Duodenal mucosa (tissue), 2 donors: Measurements from ENCODE around the gene HIF1A.
A peak's percentile ranks its signal among the peaks of the same experiment; 100 is the strongest.

Experiments
- H3K27ac ChIP-seq: one replicate; pipeline ENCODE4 v1.7.0; 2013; ENCODE audit warnings: low read depth, low read length
- H3K27me3 ChIP-seq, 2 donors: one replicate each; pipeline ENCODE4 v1.7.0; 2013; ENCODE audit warnings: low read length in 2 of 2, control low read depth in 1 of 2; ENCODE audit not compliant: insufficient read depth in 2 of 2, control insufficient read depth in 1 of 2
- H3K36me3 ChIP-seq, 2 donors: one replicate each; pipeline ENCODE4 v1.7.0; 2013; ENCODE audit warnings: low read length in 2 of 2, control low read depth in 1 of 2; ENCODE audit not compliant: insufficient read depth in 2 of 2, control insufficient read depth in 1 of 2
- H3K4me1 ChIP-seq, 2 donors: one replicate each; pipeline ENCODE4 v1.7.0; 2013; ENCODE audit warnings: low read length in 2 of 2, control low read depth in 1 of 2; ENCODE audit not compliant: insufficient read depth in 2 of 2, control insufficient read depth in 1 of 2
- H3K4me3 ChIP-seq, 2 donors: one replicate each; pipeline ENCODE4 v1.7.0; 2013; ENCODE audit warnings: low read length in 2 of 2, low read depth in 1 of 2
- H3K9ac ChIP-seq, 2 donors: one replicate each; pipeline ENCODE4 v1.7.0; 2013; ENCODE audit warnings: low read length in 2 of 2, low read depth in 1 of 2
- H3K9me3 ChIP-seq, 2 donors: one replicate each; pipeline ENCODE4 v1.7.0; 2013; ENCODE audit warnings: low read length in 2 of 2, control low read depth in 1 of 2; ENCODE audit not compliant: control insufficient read depth in 1 of 2

The HIF1A gene

DNA sequence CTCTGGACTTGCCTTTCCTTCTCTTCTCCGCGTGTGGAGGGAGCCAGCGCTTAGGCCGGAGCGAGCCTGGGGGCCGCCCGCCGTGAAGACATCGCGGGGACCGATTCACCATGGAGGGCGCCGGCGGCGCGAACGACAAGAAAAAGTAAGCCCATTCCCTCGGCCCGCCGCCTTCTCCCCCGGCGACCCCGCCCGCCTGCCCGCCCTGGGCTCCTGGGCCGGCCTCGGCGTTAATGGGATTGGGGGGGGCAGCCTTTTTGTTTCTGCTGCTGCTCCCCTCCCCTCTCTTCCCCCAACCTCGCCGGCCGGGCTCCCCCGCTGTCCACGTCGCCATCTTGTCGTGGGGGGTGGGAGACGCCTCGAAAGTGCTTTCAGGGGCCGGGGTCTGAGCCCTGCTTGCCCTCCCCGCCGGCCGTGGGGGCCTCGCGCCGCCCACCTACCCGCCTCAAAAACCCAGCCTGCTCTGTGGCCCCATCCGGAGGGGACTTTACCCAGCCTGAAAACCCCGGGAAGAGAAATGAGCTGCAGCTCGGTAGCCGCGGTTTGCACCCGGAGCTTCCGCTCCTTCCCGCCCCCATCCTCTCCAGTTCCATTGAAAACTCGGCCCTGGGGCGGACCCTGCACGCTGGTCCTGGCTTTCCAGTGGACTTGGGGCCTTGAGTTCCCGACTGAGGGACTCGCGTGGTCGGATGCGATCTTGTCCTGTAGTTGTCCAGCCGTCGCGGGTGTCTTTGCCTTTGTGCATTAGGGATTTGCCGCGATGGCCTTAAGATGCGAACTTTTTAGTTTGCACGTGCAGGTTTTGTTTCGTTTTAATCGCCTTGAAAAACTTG is 598 bp downstream of the HIF1A start:
- no peaks in the 10 kb centered on the region for H3K27me3 ChIP-seq
- peak overlapping the region; percentile 85 to 95 for H3K9ac ChIP-seq
- no peaks in the 10 kb centered on the region for H3K36me3 ChIP-seq
- H3K9me3 ChIP-seq = no peaks in the 10 kb centered on the region
- H3K4me3 ChIP-seq = peak overlapping the region; percentile 95 to 100
- peaks cover 25 to 32% of the 10 kb centered on the region in 2 donors for H3K4me1 ChIP-seq
- peak overlapping the region; percentile 98 for H3K27ac ChIP-seq

DNA sequence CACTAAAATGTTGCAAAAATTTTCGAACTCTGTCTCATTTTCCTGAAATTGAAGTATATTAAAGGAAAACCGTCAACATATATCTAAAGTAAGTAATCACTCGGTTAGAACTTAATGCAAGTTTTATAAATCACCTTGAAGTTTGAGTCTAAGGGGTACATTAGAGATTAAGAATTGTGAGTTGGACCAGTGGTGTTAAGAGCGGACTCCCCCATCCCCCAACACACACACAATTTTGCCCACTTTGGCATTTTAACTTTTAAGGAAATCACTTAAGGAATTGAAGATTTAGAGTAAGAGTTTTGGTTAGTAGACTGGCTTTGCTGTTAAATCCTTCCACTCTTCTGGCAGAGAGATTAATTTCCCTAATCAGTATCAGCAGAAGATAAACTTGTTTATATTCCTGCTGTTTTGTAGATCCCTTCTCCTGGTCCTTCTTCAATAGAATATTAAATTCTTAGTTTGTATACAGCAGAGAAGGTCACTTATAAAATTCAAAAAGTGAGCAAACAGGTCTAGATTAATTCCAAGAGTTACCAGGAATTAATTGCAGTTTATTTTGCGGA is 1.5 kb downstream of the HIF1A start:
- Histone ChIP-seq H3K4me1 (peaks cover 25 to 32% of the 10 kb centered on the region in 2 donors), H3K27me3 (no peaks in the 10 kb centered on the region), H3K4me3 (peak overlapping the region; percentile 95 to 100), H3K9me3 (no peaks in the 10 kb centered on the region), H3K27ac (peak overlapping the region; percentile 98), H3K9ac (peak overlapping the region; percentile 85 to 95), H3K36me3 (no peaks in the 10 kb centered on the region)

DNA sequence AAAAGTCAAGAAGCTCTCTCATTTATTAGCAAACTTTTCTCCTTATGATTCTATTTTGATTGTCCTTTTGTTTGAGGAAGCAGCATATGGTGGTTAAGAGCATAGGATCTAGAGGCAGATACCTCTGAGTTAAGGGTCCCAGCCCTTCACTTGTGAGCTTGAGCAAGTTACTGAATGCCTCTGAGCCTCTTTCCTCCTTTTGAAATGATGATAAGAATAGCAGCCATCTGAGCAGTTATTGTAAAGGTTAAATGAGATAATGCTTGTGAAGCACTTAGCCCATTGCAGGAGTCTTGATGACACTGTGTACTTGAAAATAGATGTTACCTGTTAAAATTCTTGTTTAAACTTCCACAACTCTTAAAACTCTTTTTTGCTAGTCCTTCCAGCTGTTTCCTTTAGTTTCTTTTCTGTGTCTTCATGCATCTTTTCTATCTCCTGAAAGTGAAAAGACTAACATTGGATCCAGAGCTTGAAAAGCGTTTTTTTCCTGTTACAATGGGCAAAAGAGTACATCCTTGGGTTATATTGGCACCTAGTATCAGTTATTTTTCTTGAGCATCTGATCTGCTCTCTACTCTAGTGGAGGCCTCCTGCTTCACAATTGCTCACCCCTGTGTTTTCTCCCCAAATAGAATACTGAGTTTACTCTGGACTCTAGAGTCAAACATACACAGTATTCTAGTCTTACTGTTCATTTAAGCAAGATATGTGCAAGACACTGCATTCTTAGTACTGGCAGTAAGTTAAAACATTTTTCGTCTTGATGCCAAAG is 3.1 kb downstream of the HIF1A start:
- Histone ChIP-seq H3K9ac (peak overlapping the region; percentile 29 to 95), H3K27ac (no peak overlapping the region), H3K27me3 (no peaks in the 10 kb centered on the region), H3K4me3 (peak overlapping the region; percentile 95 to 100), H3K9me3 (no peaks in the 10 kb centered on the region), H3K36me3 (no peaks in the 10 kb centered on the region), H3K4me1 (peaks cover 25 to 34% of the 10 kb centered on the region in 2 donors)

DNA sequence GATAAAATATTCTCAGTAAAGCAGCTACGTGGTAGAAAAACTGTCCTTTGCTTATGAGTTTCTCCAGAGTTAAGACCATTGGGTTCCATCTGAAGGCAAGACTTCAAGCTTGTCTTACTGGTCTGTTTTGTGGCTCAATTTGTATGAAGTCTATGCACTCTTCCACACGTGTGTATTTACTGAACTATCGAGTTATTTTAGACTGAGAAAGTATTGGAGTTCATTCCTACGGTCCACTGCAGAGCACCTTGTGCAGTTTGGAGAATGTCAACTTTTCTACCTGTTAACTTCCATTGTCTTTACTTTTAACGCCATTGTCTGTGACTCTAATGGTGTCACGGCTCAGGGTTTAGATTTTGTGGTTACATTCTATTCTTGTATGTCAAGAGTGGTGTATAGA is 3.7 kb downstream of the HIF1A start:
- Histone ChIP-seq H3K4me3 (peak overlapping the region; percentile 21 to 100), H3K9me3 (no peaks in the 10 kb centered on the region), H3K36me3 (no peaks in the 10 kb centered on the region), H3K27ac (no peak overlapping the region), H3K9ac (peak overlapping the region; percentile 0 to 95), H3K27me3 (no peaks in the 10 kb centered on the region), H3K4me1 (peaks cover 25 to 39% of the 10 kb centered on the region in 2 donors)

DNA sequence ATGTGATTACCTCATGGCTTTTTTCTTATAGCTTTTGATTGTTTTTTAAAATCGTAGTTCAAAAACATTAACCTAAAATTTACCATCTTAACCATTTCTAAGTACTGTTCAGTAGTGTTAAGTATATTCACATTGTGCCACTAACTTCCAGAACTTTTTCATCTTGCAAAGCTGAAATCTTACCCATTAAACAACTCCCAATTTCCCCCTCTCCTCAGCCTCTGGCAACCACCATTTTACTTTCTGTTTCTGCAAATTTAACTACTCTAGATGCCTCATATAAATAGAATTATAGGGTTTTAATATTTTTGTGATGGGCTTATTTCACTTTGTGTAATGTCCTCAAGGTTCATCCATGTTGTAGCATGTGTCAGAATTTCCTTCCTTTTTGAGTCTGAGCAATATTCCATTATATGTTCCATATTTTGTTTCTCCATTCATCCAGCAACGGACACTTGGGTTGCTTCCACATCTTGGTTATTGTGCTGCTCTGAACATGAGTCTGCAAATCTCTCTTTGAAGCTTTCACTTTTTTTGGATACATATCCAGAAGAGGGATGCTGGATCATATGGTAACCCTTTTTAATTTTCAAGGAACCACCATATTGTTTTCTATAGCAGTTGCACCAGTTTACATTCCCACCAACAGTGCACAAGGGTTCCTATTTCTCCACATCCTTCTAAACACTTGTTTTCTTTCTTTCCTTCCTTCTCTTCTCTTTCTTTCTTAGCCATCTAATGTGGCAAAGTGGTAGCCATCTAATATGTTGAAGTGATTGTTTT is 5.0 kb downstream of the HIF1A start:
- no peak overlapping the region for H3K27ac ChIP-seq

DNA sequence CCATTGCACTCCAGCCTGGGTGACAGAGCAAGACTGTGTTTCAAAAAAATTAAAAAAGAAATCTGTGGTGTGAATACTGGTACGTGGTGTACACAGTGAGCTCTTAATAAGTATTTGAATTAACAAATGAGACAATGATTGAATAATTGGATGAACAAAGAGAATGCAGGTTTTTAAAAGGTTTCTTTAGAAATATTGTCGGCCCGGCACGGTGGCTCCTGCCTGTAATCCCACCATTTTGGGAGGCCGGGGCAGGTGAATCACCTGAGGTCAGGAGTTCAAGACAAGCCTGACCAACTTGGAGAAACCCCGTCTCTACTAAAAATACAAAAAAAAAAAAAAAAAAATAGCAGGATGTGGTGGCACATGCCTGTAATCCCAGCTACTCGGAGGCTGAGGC is 6.6 kb downstream of the HIF1A start:
- no peaks in the 10 kb centered on the region for H3K9me3 ChIP-seq
- no peak overlapping the region for H3K4me3 ChIP-seq
- H3K27ac ChIP-seq = no peak overlapping the region
- no peaks in the 10 kb centered on the region for H3K27me3 ChIP-seq
- H3K36me3 ChIP-seq = no peaks in the 10 kb centered on the region
- H3K9ac ChIP-seq = no peak overlapping the region
- H3K4me1 ChIP-seq = peaks cover 24 to 43% of the 10 kb centered on the region in 2 donors

More for the DNA sequence above, 5.0 kb downstream of the HIF1A start:
- Histone ChIP-seq H3K9me3 (no peaks in the 10 kb centered on the region), H3K27me3 (no peaks in the 10 kb centered on the region), H3K36me3 (no peaks in the 10 kb centered on the region), H3K4me1 (peaks cover 24 to 35% of the 10 kb centered on the region in 2 donors), H3K9ac (no peak overlapping the region), H3K4me3 (peak overlapping the region in 1 of 2 donors; percentile 2)

DNA sequence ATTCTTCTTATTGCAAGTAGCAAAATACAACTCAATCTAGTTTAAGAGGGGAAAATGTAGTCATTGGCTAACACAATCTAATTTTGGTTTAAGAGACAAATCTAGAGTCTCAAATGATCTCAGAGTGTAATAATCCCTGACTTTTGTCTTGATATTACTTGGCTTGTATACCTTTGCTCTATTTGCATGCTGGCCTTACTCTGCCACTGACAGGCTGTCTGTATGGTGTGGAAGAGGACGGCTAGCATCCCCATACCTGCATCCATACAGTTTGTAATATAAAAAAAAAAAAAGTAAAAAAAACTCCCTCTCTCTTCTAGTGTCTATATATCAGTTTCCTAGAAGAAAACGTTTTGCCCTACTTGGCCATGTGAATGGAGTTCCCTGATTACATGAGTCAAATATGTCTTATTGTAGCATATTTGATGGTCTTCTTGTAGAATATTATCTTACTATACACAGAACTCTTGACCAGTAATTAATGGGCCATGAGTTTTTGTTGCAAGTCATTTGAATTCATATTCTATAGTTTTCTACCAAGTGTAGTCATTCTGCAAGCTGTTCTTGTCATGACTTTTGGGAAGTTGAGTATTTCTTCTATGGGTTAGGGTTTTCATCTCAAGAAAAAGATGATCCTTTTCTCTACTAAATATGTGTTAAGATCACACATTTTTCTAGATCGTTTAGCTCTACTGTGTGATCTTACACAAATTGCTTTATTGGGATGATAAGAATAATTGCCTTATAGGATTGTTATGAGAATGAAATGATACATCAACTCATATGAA is 8.2 kb downstream of the HIF1A start:
- Histone ChIP-seq H3K27ac (no peak overlapping the region), H3K36me3 (no peaks in the 10 kb centered on the region), H3K4me3 (no peak overlapping the region), H3K9ac (no peak overlapping the region), H3K4me1 (peaks cover 17 to 33% of the 10 kb centered on the region in 2 donors), H3K27me3 (no peaks in the 10 kb centered on the region), H3K9me3 (no peaks in the 10 kb centered on the region)

DNA sequence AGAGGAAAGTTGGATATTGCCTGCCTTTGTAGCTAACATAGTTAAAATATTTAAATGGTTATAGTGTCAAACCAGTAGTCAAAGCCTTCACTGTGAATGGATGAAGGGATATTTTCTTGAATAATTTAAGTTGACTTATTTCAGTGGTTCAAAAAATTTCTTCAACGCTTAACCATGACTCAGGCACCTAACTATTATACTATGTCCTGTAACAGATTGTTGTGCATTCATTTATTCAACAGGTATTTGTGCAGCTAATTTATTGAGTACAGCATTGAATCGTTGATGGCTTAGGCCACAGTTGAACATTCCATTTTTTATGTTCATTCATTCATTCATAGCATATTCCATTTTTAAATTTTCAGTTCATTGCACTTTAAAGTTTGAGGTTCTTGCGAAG is 9.2 kb downstream of the HIF1A start:
- Histone ChIP-seq H3K27me3 (no peaks in the 10 kb centered on the region), H3K9me3 (no peaks in the 10 kb centered on the region), H3K36me3 (no peaks in the 10 kb centered on the region), H3K27ac (no peak overlapping the region), H3K4me3 (no peak overlapping the region), H3K9ac (no peak overlapping the region), H3K4me1 (peaks cover 9 to 26% of the 10 kb centered on the region in 2 donors)

DNA sequence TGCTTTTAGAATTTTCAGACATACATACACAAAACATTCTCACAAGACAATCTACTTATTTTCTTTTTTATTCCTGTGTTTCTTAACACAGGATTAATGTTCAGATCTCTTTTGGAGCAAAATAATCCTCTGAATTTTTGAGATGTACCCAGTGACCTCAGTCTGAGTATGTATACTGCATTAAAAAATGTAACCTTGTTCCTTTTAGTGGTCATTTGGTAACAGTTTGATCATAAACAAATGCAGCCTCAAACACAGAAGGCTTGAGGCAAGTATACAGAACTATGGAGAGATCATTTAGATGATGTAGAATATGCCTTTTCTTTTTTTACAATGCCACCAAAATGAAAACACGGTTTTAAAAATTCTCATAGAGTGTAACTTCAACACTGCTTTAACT is 9.7 kb downstream of the HIF1A start:
- H3K36me3 ChIP-seq = no peaks in the 10 kb centered on the region
- peaks cover 9 to 23% of the 10 kb centered on the region in 2 donors for H3K4me1 ChIP-seq
- no peaks in the 10 kb centered on the region for H3K27me3 ChIP-seq
- no peak overlapping the region for H3K9ac ChIP-seq
- H3K9me3 ChIP-seq = no peaks in the 10 kb centered on the region
- H3K27ac ChIP-seq = no peak overlapping the region
- H3K4me3 ChIP-seq = no peak overlapping the region
